HG03108 (cell line): ENCODE data around the gene USP6.
"Not testable (repeated sequence)": the region's sequence is repeated elsewhere in the genome, so short reads cannot be mapped to it uniquely, and the experiment has no call there.

Experiments used
- ATAC-seq: cut with Tn5 transposase; IDR thresholded peaks from one replicate; pipeline ENCODE4 v1.9.1; 2021; ENCODE audit warnings: moderate library complexity; ENCODE audit not compliant: unreplicated experiment

Gene USP6

GRCh38 chr17:5121186-5121841, 5.5 kb downstream of the USP6 start:
- no peak for ATAC-seq

DNA sequence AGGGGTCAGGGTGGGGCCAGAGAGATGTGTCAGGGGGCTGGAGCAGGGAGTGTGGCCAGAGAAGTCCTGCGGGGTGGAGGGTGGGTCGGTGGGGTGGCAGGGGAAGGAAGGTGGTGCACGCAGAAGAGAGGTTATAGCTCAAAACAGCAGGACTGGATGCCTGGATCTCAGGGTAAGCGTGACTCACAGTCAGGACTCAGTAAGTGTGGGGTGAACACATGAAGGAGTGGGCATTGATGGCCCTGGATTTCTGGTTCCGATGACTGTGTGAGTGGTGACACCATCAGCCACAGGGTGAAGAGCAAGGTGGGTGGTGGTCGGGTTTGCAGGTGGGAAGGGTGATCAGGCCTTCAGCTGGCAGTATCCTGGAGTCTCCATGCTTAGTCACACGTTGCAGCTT, 6.2 kb downstream of the USP6 start:
- ATAC-seq = not testable (repeated sequence)

DNA sequence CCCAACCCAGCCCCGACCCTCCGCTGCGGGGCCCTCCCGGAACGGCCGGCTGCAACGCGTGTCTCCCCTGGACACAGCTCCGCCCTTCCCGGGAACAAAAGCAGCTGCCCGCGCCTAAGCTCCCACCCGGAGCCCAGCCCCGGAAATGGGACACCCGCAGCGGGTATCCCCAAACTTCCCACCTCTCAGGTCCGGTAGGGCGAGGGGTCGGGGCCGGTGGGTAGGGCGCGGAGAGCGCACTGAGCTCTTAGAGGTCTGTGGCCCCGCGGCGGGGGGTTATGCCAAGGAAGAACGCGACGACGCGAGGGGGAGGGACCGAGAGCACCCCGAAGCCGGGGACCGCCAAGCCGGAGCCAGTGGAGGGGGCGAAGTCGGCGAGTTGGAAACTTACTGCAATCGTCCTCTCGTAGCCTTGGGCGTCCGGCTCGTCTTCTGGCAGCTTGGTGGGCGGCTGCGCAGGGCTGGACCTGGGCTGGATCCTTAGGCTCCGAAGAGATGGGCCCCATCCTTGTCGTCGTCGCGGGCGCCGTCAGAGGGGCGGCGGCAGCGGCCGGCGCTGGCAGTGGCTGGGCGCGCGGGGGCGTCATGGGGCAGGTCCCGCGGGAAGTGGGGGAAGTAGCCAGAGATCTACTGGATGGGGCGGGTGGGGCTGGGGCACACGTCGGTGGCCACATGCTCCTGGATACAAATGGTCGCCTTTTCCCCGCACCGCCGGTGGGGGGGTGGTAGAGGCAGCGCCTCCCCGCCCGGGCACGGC, 6.9 kb downstream of the USP6 start:
- ATAC-seq = no peak

- no peak for ATAC-seq
Observed at GRCh38 chr17:5123343-5124124, 7.7 kb downstream of the USP6 start.

DNA sequence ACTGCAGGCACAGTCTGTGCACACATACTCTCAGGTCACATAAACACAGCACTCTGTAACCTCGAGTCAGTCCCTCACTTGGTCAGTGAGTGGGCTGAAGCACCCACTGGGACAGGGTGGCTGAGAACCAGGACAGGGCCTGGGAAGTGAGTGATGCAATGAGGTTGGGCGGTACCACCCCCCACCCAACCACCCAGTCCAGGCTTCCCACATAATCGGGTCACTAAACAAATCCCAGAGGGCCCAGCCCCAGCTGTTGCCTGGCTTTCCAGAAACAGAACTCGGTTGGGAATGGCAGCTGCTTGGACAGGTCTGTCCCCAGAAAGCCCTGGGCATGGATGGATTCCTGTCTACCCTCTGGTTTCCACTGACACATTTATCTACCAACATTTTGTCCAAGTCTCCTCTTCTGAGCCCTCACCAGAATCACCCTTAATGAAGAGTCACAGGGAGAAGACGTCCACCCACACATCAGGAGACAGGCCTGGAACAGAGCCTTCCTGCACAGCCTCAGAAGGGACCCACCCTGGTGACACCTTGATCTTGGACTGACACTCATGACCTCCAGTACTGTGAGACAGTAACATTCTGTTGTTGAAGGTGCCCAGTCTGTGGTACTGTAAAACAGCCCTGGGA, 8.4 kb downstream of the USP6 start:
- not testable (repeated sequence) for ATAC-seq

- ATAC-seq = not testable (repeated sequence)
Observed at GRCh38 chr17:5124896-5125295, 9.1 kb downstream of the USP6 start.

- no peak for ATAC-seq
Observed at GRCh38 chr17:5126719-5127488, 11.1 kb downstream of the USP6 start.

GRCh38 chr17:5127910-5128309, 12.1 kb downstream of the USP6 start:
- ATAC-seq = no peak

- not testable (repeated sequence) for ATAC-seq
Observed at GRCh38 chr17:5128387-5128786, 12.6 kb downstream of the USP6 start.

DNA sequence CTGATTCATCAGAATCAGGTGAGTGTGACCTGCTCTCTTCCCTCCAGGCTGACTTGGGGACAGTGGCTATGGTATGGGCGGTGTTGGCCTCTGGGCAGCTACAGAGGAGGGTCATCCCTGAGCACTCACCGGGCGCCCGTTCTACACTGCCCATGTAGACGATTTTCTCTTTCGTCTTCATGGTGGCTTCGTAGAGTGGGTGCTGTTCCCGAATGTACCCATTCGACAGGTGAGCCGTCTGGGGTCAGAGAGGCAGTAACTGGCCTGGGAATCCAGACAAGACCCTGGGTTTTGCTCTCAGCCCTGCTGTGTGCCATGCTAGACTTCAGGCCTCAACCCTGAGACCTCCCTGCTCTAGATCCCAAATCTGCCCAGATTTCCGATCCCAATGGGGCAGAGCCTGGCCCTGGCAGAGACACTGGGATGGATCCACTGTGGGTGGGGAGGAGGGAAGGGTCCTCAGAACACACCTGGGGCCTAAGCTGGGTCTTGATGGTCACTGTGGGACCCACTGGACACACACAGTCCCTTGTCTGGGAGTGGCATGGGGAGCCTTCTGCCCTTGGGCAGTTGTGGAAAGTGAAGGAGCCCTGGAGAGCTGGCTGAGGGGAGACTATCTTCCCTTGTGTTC, 13.2 kb downstream of the USP6 start:
- no peak for ATAC-seq

- ATAC-seq = not testable (repeated sequence)
Observed at GRCh38 chr17:5129770-5130169, 13.9 kb downstream of the USP6 start.

DNA sequence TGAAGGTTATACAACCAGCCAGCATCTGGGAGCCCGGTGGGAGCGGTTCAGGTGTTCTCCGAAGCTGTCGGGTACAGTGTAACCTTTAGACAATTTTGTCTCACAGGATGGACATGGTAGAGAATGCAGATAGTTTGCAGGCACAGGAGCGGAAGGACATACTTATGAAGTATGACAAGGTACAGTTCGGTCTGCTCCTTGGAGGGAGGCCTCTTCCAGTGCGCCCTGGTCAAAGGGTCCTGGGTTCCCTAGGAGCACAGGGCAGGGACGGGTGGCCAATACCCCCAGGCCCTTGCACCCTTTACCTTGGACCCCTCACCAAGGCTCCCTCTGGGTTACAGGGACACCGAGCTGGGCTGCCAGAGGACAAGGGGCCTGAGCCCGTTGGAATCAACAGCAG, 14.4 kb downstream of the USP6 start:
- not testable (repeated sequence) for ATAC-seq

- not testable (repeated sequence) for ATAC-seq
Observed at GRCh38 chr17:5130687-5131086, 14.9 kb downstream of the USP6 start.

DNA sequence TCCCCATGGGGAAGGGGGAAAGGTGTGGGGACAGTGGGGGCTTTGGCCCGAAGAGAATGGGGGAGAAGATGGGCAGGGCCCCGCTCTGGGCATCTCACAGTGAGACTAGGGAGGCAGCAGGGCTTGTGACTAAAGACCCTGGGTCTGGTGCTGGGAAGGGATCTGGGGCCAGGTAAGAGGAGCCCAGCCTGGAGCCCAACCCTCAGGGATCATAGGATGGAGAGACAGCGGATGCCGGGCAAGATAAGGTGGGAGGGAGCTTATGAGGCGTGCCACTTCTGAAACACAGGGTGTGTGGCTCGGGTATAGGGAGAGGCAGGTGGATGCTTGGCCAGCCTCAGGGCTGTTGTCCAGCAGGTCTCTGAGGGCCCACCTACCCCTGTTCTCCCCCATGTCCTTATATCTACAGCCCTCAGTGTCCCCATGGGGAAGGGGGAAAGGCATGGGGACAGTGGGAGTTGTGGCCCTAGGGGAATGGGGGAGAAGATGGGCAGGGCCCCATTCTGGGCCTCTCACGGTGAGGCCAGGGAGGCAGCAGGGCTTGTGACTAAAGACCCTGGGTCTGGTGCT, 15.4 kb downstream of the USP6 start:
- ATAC-seq = no peak

- not testable (repeated sequence) for ATAC-seq
Observed at GRCh38 chr17:5131799-5132502, 16.1 kb downstream of the USP6 start.

DNA sequence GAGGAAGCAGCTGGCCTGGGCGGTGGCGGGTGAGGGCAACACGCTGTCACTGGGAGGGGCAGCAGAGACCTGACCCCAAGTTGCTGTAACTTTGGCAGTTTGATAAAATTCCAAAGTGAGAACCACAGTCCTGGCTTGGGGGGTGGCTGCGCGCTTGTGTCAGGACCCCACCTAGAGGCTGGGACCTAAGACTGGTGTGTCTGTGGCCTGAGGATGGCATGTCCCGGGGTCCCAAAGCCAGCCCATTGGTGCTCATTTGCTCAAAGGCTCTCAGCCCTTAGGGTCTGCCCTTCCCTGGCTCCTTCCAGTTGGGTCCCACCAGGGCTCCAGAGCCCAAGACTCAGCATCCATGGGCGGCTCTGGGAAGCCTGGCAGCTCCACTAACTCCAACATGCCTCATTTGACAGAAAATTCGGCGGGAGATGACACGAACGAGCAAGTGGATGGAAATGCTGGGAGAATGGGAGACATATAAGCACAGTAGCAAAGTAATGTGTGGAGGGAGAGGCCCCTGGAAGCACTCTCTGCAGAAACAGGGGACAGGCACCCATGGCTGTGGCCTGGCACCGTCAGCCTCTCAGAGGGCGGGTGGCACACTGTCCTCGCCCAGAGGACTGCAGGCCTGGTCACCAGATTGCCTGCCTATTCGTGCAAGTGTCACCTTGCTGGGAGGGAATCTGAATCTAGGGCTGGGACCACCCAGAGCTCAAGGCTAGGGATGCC, 16.8 kb downstream of the USP6 start:
- ATAC-seq = not testable (repeated sequence)

- no peak for ATAC-seq
Observed at GRCh38 chr17:5133311-5133710, 17.5 kb downstream of the USP6 start.

GRCh38 chr17:5133961-5134360, 18.1 kb downstream of the USP6 start:
- ATAC-seq = not testable (repeated sequence)
